ENCODE data around the gene ORMDL3.

Gene ORMDL3

DNA sequence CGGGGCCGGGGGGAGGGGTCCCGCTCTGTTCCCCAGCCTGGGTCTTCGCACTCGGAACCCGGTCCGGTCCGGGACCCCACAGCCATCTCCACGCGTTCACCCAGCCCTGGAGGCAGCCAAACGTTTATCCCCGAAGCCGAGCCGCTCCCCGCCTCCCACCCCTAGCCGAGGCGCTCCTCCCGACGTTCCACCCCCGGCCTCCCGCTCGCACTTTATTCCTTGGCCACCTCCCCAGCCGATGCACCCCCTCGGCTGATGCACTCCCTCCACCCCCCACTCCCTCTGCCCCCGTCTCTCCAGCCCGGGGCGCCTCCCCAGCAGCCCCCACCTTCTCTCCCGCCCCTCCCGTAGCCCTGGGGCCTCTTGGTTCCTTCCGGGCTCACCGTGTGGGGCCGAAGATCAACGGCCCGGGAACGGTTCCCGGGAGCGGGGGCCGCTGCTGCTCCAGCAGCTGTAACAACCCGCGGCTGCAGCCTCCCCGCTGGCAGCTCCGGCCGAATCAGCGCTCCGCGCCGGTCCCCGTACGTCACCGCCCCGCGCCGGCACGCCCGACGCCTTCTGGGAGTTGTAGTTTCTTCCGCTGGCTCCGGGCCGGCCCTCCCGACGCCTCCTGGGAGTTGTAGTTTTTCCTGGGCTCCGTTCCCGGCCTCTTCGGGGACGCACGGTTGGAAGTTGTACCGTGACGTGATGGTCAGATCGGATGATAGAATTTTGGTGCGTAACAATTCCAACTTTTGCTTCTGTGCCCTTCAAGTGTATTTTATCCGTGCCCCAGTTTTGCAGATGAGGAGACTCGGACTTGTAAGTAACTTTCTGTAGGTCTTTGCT, at the start of gene ORMDL3, which contains the start of gene LRRC3C:
Gene ORMDL3 (minus strand): TSS at position 501 of the 828 bp plus-strand sequence. CDS start 3,398 bp downstream, outside the sequence.
Gene LRRC3C (plus strand): TSS at position 632 of the 828 bp plus-strand sequence. CDS start 13,792 bp downstream, outside the sequence.
- DNase-seq: peak; percentile 91 to 93

DNA sequence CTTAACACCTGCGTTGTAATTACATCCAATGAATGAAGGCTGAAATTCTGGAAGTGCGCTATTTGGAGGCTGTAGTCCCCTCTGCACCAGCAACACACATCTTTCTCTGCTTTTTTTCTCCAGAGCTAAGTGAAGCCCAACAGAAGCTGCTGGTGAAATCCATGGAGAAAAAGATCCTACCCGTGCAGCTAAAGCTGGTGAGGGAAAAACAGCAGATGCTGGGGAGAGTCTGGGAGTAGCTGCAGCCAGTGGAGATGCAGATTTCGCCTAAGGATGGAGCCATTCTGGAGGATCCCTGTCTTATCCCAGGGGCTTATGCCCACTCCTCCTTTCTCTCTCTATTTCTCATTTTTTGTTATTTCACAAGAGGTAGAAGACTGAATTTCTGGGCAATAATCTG, 48.4 kb upstream of the ORMDL3 start:
- no peak for DNase-seq

DNA sequence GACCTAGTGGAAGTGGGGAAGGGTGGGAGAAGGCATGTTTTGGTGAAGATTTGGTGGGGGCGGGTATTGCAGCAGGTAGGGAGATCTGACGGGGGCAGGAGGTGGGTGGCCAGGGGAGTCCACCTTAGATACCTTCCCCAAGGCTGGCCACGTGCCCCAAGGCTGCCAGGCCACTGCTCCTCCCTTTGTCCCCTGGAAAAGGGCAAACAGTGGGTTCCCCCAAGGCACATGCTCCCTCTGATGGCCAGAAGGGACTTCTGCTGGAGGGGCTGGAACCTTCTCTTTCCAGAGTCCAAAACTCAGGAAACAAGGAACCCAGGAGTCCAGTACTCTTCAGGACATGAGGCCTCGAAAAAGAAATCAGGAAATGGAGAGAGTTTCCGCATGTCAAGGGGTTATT, 47.0 kb upstream of the ORMDL3 start:
- DNase-seq: no peak

DNA sequence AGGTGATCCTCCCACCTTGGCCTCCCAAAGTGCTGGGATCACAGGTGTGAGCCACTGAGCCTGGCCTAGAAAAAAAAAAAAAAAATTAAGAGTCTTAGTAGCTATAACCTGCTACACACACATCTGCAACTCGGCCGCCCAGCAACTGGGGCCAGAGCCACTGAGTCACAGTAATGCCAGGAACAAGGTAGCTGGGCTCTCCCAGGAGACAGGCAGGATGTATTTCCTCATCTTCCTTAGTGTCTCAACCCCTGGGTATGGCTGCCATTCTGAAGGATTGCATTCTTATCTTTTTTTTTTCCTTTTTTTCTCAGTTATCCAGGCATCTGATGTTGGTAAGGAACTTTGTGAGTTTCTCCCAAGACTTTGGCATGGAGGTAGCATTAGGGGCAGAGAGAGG, 46.1 kb upstream of the ORMDL3 start:
- DNase-seq: no peak

DNA sequence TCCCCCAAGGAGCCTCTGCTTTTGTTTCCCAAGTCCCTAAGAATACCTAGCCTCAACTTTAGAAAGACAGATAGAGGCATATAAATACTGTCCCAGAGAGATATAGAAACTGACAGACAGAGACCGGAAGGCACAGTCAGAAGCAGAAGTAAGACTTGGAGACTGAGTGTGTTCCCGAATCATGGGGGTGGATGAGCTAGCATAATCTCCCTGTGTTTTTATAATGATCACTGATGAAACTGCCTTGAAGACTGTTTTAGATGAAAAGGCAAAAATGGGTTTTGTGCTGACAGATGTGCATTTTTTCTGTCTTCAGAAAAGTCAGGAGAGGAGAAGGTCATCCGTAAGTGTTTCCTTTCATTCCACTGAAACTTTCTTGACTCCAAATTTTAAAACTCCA, 44.9 kb upstream of the ORMDL3 start:
- DNase-seq: peak in 1 of 2 donors; percentile 12

GRCh38 chr17:39971076-39971603, 43.7 kb upstream of the ORMDL3 start:
- no peak for DNase-seq

DNA sequence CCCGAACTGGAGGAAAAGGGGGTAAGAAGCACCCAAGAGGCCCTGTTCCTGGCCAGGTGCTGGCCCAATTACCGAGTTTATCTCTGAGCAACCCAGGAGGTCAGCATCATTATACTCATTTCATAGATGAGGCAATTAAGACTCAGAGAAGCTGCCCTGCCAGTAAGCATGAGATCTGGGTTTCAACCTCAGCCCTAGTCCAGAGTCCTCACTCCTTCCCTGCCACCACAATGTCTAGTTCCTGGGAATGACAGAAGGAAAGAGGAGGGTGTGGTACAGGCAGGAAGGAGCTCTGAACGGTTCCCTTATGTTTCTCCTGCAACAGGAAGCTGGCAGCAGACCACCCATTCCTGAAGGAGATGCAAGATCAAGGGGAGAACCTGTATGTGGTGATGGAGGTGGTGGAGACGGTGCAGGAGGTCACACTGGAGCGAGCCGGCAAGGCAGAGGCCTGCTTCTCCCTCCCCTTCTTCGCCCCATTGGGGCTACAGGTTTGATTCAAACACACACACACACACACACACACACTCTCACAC, 42.8 kb upstream of the ORMDL3 start:
- DNase-seq: no peak

- no peak for DNase-seq
Measured at GRCh38 chr17:39969375-39969774, 42.0 kb upstream of the ORMDL3 start.

GRCh38 chr17:39968761-39969160, 41.4 kb upstream of the ORMDL3 start:
- DNase-seq: no peak

- no peak for DNase-seq
Measured at GRCh38 chr17:39966771-39967170, 39.4 kb upstream of the ORMDL3 start.

- DNase-seq: no peak
Measured at GRCh38 chr17:39965017-39965699, 37.8 kb upstream of the ORMDL3 start.

GRCh38 chr17:39963829-39964228, 36.4 kb upstream of the ORMDL3 start:
- DNase-seq: no peak

DNA sequence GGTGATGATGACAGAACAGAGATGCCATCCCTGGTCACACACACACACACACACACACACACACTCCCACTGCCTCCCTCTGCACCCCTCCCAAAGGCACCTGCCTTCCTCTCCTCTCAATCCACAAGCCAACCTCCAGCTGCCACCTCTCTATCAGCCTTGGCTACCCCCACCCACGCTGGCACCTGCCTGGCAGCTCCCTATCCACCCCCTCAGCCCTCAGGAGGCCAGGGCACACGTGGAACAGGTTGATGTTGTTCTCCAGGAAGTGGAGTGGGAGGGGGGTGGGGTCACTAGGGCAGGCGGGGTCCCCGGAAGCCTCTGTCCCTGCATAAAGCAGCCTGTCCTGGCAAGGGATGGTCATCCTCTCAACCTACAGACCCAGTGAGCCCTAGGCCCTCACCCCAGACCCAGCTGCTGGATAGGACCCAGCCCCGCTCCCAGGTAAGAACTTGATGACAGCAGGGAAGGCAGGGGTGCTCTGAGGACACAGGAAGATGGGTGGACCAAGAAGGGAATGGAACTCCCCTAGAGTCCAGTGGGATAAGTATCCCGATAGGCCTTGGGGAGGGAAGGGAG, 35.3 kb upstream of the ORMDL3 start, which contains the start of gene GSDMA:
Gene GSDMA (plus strand): TSS at position 363 of the 579 bp plus-strand sequence. CDS start 2,684 bp downstream, outside the sequence.
- DNase-seq: no peak

DNA sequence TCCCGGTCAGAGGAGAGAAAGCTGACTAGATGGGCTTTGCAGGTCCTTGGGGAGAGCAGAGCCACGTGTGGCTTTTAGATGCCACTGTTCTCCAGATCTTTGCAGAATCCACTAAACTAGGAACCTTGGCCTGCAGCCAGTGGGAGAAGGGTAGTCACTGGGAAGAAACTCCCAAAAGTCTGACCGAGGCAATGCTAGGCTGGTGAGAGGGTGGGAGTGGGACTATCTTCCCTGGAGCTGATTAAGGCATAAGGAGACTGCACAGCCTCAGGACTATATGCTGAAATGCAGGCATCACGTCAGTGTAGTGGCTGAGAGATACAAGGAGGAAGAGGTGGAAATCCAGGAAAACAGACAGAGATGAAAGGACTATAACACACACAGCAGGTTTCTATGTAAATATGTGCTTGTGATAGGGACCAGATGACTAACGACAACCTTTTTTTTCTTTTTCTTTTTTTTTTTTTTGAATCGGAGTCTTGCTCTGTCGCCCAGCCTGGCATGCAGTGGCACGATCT, 33.2 kb upstream of the ORMDL3 start:
- DNase-seq: no peak

DNA sequence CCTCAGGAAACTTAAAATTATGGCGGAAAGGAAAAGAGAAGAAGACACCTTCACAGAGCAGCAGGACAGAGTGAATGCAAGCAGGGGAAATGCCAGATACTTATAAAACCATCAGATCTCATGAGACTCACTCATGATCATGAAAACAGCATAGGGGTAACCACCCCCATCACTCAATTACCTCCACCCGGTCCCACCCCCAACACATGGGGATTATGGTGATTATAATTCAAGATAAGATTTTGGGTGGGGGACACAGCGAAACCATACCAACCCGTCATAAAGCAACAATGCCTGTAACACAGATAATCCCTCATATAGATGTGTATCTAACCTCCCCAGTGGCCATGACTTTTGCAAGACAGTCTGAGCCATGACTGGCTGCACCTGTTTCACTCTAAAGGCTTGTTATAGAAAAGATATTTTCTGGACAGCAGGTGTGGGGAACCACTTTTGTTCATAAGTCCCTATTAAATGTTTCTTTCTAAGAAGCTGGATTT, 28.4 kb upstream of the ORMDL3 start:
- DNase-seq: no peak

GRCh38 chr17:39954876-39955275, 27.5 kb upstream of the ORMDL3 start:
- no peak for DNase-seq

DNA sequence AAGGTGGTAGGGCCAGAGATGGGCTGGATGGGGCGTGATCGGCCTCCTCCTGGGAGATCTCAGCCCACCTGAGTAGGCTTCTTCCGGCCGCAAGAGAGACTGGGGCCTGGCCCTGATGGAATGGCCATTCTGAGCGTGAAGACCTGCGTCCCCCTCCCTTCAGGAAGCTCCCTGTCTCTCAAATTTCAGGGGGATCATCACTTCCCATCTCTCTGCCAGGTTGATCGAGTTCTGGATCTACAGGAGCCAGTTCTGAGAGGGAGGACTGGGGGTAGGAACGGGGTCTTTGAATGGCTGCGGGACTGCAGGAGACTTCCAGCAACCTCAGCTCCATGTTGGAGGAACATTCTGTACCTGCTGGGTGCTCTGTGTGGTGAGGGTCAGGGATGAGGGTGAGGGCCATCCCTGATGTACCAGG, 26.1 kb upstream of the ORMDL3 start:
- no peak for DNase-seq

GRCh38 chr17:39952680-39953470, 25.5 kb upstream of the ORMDL3 start:
- peak; percentile 96 for DNase-seq

DNA sequence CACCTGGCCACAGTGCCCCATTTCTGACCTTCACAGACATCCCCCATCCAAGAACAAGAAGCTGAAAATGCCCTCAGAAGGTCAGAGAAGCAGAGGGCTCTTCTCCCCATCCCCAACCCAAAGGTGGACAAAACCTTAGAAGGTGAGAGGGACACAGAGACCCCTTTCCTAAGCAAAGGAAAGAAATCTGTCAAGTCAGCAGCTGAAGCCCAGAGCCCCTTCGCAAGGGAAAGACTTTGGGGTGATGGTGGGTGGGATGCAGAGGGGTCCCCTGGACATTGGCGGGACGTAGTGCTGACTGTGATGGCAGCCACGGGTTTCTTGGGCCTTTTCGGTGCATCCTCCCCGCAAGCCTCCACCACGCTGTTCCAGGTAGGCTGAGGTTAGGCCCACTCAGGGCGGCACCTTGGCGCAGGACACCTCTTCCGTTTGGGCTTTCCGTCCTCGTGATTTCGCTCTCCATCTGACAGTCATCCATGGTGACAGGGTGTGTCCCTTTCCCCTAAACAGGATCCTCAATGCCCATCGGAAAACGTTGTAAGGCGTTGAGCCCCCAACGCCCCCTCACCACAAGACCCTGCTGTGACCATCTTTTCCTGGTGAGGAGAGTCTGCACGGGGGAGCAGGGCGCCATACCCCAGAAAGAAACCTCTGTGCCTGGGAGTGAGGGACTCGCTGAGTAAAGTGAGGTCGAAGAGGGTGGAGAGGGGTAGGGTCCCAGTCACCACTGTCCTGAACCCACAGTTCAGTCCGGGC, 24.7 kb upstream of the ORMDL3 start:
- DNase-seq: no peak

DNA sequence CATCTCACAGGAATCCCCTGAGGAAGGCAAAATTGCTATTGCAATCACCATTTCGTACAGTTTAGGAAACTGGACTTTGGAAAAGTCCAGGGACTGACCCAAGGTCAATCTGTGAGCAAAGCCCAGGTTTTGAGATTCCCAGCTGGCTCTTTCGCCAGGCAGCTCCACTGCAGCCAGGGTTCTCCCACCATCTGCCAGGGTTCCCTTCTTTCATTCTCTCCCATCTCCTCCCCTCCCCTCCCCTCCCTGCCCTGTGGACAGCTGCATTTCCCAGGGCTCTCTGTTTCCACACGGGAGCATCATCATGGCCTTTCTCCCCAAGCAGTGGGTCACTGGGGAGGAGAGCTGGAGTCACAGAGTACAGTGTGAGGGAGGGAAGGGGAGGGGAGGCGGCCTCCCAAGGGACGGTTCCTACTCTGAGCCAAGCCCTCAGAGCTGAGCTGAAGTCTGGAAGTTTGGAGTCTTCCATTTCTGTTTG, 23.5 kb upstream of the ORMDL3 start:
- DNase-seq: no peak

GRCh38 chr17:39949028-39949427, 21.6 kb upstream of the ORMDL3 start:
- DNase-seq: no peak

Data from CD4-positive, alpha-beta T cell treated with Interferon alpha-2 for 1 hour (primary cell).